ENCODE measurements around the gene KCNC4. TPM values are rescaled to one million over a fixed set of nuclear protein-coding genes. Genes with fewer than 3 reads are reported as not detected.

Gene KCNC4
- total RNA-seq, 3 donors from 2014 or later, result 3.8 to 12.6 (median 5.2) TPM

GRCh38 chr1:110197905-110198629, 12.0 kb upstream of the KCNC4 start:
- DNase-seq (ENCODE audit: low spot score in 2 of 2), result no peak
- Histone ChIP-seq H3K9me3 (no peaks in the 10 kb centered on the region), H3K36me3 (no peaks in the 10 kb centered on the region), H3K27ac (no peak overlapping the region), H3K4me1 (no peaks in the 10 kb centered on the region), H3K27me3 (no peaks in the 10 kb centered on the region), H3K4me3 (no peak overlapping the region)
- no peak for TF ChIP-seq POLR2AphosphoS5 (IDR thresholded peaks at IDR 0.05)
- TF ChIP-seq CTCF (IDR thresholded peaks at IDR 0.05), result no peak
- TF ChIP-seq POLR2A (IDR thresholded peaks at IDR 0.05), result no peak
- intact Hi-C loops (cut with DNase I; ENCODE audit: low total_unique reads), result no loop called here

- Histone ChIP-seq H3K9me3 (no peaks in the 10 kb centered on the region), H3K36me3 (no peaks in the 10 kb centered on the region), H3K4me3 (no peak overlapping the region), H3K4me1 (no peaks in the 10 kb centered on the region), H3K27ac (no peak overlapping the region), H3K27me3 (no peaks in the 10 kb centered on the region)
- DNase-seq (ENCODE audit: low spot score in 2 of 2), result no peak
- TF ChIP-seq POLR2AphosphoS5 (IDR thresholded peaks at IDR 0.05), result no peak
- no peak for TF ChIP-seq POLR2A (IDR thresholded peaks at IDR 0.05)
- TF ChIP-seq CTCF (IDR thresholded peaks at IDR 0.05), result no peak
- intact Hi-C loops (cut with DNase I; ENCODE audit: low total_unique reads), result no loop called here
Measured at GRCh38 chr1:110198746-110199145, 11.4 kb upstream of the KCNC4 start.

- Histone ChIP-seq H3K9me3 (no peaks in the 10 kb centered on the region), H3K27me3 (no peaks in the 10 kb centered on the region), H3K4me3 (no peak overlapping the region), H3K27ac (no peak overlapping the region), H3K4me1 (no peaks in the 10 kb centered on the region), H3K36me3 (no peaks in the 10 kb centered on the region)
- no peak for DNase-seq (ENCODE audit: low spot score in 2 of 2)
- intact Hi-C loops (cut with DNase I; ENCODE audit: low total_unique reads), result no loop called here
- TF ChIP-seq POLR2AphosphoS5 (IDR thresholded peaks at IDR 0.05), result no peak
- no peak for TF ChIP-seq POLR2A (IDR thresholded peaks at IDR 0.05)
- no peak for TF ChIP-seq CTCF (IDR thresholded peaks at IDR 0.05)
Measured at GRCh38 chr1:110200190-110200589, 9.9 kb upstream of the KCNC4 start.

GRCh38 chr1:110200666-110201065, 9.4 kb upstream of the KCNC4 start:
- Histone ChIP-seq H3K4me1 (no peaks in the 10 kb centered on the region), H3K36me3 (no peaks in the 10 kb centered on the region), H3K27me3 (no peaks in the 10 kb centered on the region), H3K9me3 (no peaks in the 10 kb centered on the region), H3K27ac (no peak overlapping the region), H3K4me3 (no peak overlapping the region)
- DNase-seq (ENCODE audit: low spot score in 2 of 2), result no peak
- intact Hi-C loops (cut with DNase I; ENCODE audit: low total_unique reads), result no loop called here
- TF ChIP-seq POLR2AphosphoS5 (IDR thresholded peaks at IDR 0.05) (no peak), POLR2A (IDR thresholded peaks at IDR 0.05) (no peak), CTCF (IDR thresholded peaks at IDR 0.05) (no peak)

GRCh38 chr1:110201157-110201825, 8.8 kb upstream of the KCNC4 start:
- H3K4me1 ChIP-seq, result no peaks in the 10 kb centered on the region
- no peak overlapping the region for H3K4me3 ChIP-seq
- intact Hi-C loops (cut with DNase I; ENCODE audit: low total_unique reads), result no loop called here
- H3K27me3 ChIP-seq, result no peaks in the 10 kb centered on the region
- no peak for DNase-seq (ENCODE audit: low spot score in 2 of 2)
- TF ChIP-seq POLR2AphosphoS5 (IDR thresholded peaks at IDR 0.05) (no peak), POLR2A (IDR thresholded peaks at IDR 0.05) (no peak), CTCF (IDR thresholded peaks at IDR 0.05) (no peak)
- no peaks in the 10 kb centered on the region for H3K9me3 ChIP-seq
- H3K36me3 ChIP-seq, result no peaks in the 10 kb centered on the region
- no peak overlapping the region for H3K27ac ChIP-seq
